ENCODE measurements around the gene NCOA7. TPM values are rescaled to one million over a fixed set of nuclear protein-coding genes. Genes with fewer than 3 reads are reported as not detected.

Gene NCOA7
- total and polyA plus RNA-seq, 12 donors, result 24.5 to 180 (median 70.8) TPM

- no peaks in the 10 kb centered on the region for H3K27me3 ChIP-seq
- H3K4me1 ChIP-seq (replicated peaks in 1 of 2), result peaks cover 16 to 27% of the 10 kb centered on the region in 2 donors
- H3K27ac ChIP-seq, result peak within 1 kb of the TSS; percentile 88 to 98 (median 96)
- 0 to 1% (median 0%) methylated on average over 10 to 82 of the region's 82 CpGs for WGBS, 4 donors
- TF ChIP-seq POLR2A (IDR thresholded peaks at IDR 0.05), result peak in 1 of 2 donors; percentile 58
- TF ChIP-seq CTCF (IDR thresholded peaks at IDR 0.05), result peak; percentile 96 to 99 (median 98)
- intact Hi-C loops (cut with DNase I), result loop anchor here (10.0 kb wide), 2 partner anchors 172 to 642 kb away; no protein-coding TSS in a partner anchor
- H3K9me3 ChIP-seq (replicated peaks in 1 of 3), result no peaks in the 10 kb centered on the region
- peak within 1 kb of the TSS; percentile 79 to 94 (median 84) for H3K4me3 ChIP-seq
- H3K36me3 ChIP-seq (replicated peaks in 1 of 2), result no peaks in the 10 kb centered on the region
- peak; percentile 97 to 99 (median 98) for DNase-seq
Measured at GRCh38 chr6:125956506-125957390, 166.0 kb downstream of the NCOA7 start, which contains the start of gene HINT3. HINT3 (plus strand) TSS chr6:125956770; CDS start chr6:125956978, 208 bp downstream.

GRCh38 chr6:125957391-125957693 lies 166.6 kb downstream of the NCOA7 start:
- no peaks in the 10 kb centered on the region for H3K27me3 ChIP-seq
- no peaks in the 10 kb centered on the region for H3K9me3 ChIP-seq (replicated peaks in 1 of 3)
- DNase-seq, result no peak
- peaks cover 16 to 27% of the 10 kb centered on the region in 2 donors for H3K4me1 ChIP-seq (replicated peaks in 1 of 2)
- H3K27ac ChIP-seq, result peak overlapping the region; percentile 88 to 98 (median 96)
- intact Hi-C loops (cut with DNase I), result loop anchor here (10.0 kb wide), 2 partner anchors 173 to 643 kb away; no protein-coding TSS in a partner anchor
- TF ChIP-seq CTCF (IDR thresholded peaks at IDR 0.05) (no peak), POLR2A (IDR thresholded peaks at IDR 0.05) (no peak)
- H3K36me3 ChIP-seq (replicated peaks in 1 of 2), result no peaks in the 10 kb centered on the region
- peak overlapping the region; percentile 79 to 94 (median 84) for H3K4me3 ChIP-seq
- 0 to 8% (median 2%) methylated on average over 3 of the region's 3 CpGs for WGBS, 4 donors

GRCh38 chr6:125957845-125958244 lies 167.1 kb downstream of the NCOA7 start:
- intact Hi-C loops (cut with DNase I), result loop anchor here (10.0 kb wide), 2 partner anchors 173 to 643 kb away; no protein-coding TSS in a partner anchor
- peak overlapping the region in 1 of 4 donors; percentile 83 for H3K4me3 ChIP-seq
- H3K27ac ChIP-seq, result peak overlapping the region in 4 of 5 donors; percentile 88 to 98 (median 96)
- TF ChIP-seq CTCF (IDR thresholded peaks at IDR 0.05) (no peak), POLR2A (IDR thresholded peaks at IDR 0.05) (peak in 1 of 2 donors; percentile 25)
- no peaks in the 10 kb centered on the region for H3K27me3 ChIP-seq
- 31 to 45% (median 34%) methylated on average over 4 of the region's 4 CpGs for WGBS, 4 donors
- peaks cover 16 to 27% of the 10 kb centered on the region in 2 donors for H3K4me1 ChIP-seq (replicated peaks in 1 of 2)
- DNase-seq, result peak in 3 of 7 donors; percentile 33 to 49 (median 40)
- H3K9me3 ChIP-seq (replicated peaks in 1 of 3), result no peaks in the 10 kb centered on the region
- H3K36me3 ChIP-seq (replicated peaks in 1 of 2), result no peaks in the 10 kb centered on the region

GRCh38 chr6:125959041-125959440 lies 168.3 kb downstream of the NCOA7 start:
- 77 to 97% (median 89%) methylated on average over 4 of the region's 4 CpGs for WGBS, 4 donors
- Histone ChIP-seq H3K4me1 (replicated peaks in 1 of 2) (peaks cover 16 to 27% of the 10 kb centered on the region in 2 donors), H3K27me3 (no peaks in the 10 kb centered on the region), H3K36me3 (replicated peaks in 1 of 2) (no peaks in the 10 kb centered on the region), H3K4me3 (no peak overlapping the region), H3K9me3 (replicated peaks in 1 of 3) (no peaks in the 10 kb centered on the region), H3K27ac (no peak overlapping the region)
- DNase-seq, result no peak
- TF ChIP-seq CTCF (IDR thresholded peaks at IDR 0.05), result no peak
- TF ChIP-seq POLR2A (IDR thresholded peaks at IDR 0.05), result no peak
- intact Hi-C loops (cut with DNase I), result loop anchor here (10.0 kb wide), 2 partner anchors 174 to 644 kb away; no protein-coding TSS in a partner anchor

Data from adrenal gland (tissue), 12 donors.